ENCODE results near the gene KLHL30.
A peak's percentile ranks its signal among the peaks of the same experiment; 100 is the strongest.

Gene KLHL30

DNA sequence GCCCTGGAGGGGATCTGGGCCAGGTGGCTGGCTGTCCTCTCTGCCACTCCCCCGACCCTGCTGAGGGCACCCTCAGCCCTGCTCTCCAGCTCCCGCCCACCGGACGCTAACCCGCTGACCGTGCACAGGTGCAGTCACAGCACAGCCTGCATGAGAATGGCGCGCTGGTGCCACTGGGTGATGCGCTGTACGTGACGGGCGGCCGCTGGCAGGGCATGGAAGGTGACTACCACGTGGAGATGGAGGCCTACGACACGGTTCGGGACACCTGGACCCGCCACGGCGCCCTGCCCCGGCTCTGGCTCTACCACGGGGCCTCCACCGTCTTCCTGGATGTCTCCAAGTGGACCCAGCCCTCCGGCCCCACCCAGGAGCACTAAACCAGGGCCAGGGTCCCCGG is 12.2 kb downstream of the KLHL30 start:
- no peaks in the 10 kb centered on the region for H3K36me3 Mint-ChIP-seq
- H3K4me3 Mint-ChIP-seq: no peak overlapping the region
- peaks cover 2% of the 10 kb centered on the region for H3K9me3 Mint-ChIP-seq
- H3K27me3 Mint-ChIP-seq: peaks cover 9% of the 10 kb centered on the region
- CTCF ChIA-PET: no interaction called here
- no peak for DNase-seq
- H3K27ac Mint-ChIP-seq: no peak overlapping the region
- H3K4me1 Mint-ChIP-seq: no peaks in the 10 kb centered on the region

DNA sequence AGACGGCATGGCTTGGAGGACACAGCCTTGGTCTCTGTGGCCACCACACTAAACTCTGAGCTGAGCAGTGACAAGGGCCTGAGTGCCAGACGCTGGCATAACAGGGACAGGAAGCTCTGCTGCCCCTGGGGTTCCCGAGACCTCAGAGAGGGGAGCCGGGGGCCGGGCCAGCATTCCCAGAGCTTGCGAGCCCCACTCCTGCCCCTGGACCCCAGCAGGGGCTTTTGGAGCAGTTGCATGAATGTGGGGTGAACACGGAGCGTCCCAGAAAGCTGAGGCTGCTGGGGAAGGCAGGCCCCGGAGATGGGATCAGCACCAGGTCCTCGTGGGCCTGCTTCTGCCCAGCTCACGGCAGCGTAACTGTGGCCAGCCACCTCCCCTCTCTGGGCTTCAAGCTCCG is 12.7 kb downstream of the KLHL30 start:
- H3K36me3 Mint-ChIP-seq: no peaks in the 10 kb centered on the region
- H3K4me1 Mint-ChIP-seq: no peaks in the 10 kb centered on the region
- H3K9me3 Mint-ChIP-seq: peaks cover 2% of the 10 kb centered on the region
- CTCF ChIA-PET: no interaction called here
- no peak overlapping the region for H3K4me3 Mint-ChIP-seq
- H3K27ac Mint-ChIP-seq: no peak overlapping the region
- H3K27me3 Mint-ChIP-seq: peaks cover 13% of the 10 kb centered on the region
- no peak for DNase-seq

- CTCF ChIA-PET: no interaction called here
- DNase-seq: no peak
- H3K4me1 Mint-ChIP-seq: no peaks in the 10 kb centered on the region
- no peak overlapping the region for H3K27ac Mint-ChIP-seq
- peaks cover 16% of the 10 kb centered on the region for H3K27me3 Mint-ChIP-seq
- H3K4me3 Mint-ChIP-seq: no peak overlapping the region
- peaks cover 2% of the 10 kb centered on the region for H3K9me3 Mint-ChIP-seq
- no peaks in the 10 kb centered on the region for H3K36me3 Mint-ChIP-seq
Observed at GRCh38 chr2:238151628-238152235, 13.3 kb downstream of the KLHL30 start.

- Mint-ChIP-seq H3K4me3 (no peak overlapping the region), H3K27me3 (peaks cover 28% of the 10 kb centered on the region), H3K27ac (no peak overlapping the region), H3K9me3 (peaks cover 2% of the 10 kb centered on the region), H3K36me3 (no peaks in the 10 kb centered on the region), H3K4me1 (no peaks in the 10 kb centered on the region)
- no peak for DNase-seq
- CTCF ChIA-PET: interaction anchor here (1.2 kb wide), 1 partner anchor 184 kb away, joined by 3 read pairs; no protein-coding TSS in a partner anchor
Observed at GRCh38 chr2:238152771-238153688, 14.6 kb downstream of the KLHL30 start.

GRCh38 chr2:238154570-238154969 is 16.1 kb downstream of the KLHL30 start:
- H3K27ac Mint-ChIP-seq: no peak overlapping the region
- peaks cover 4% of the 10 kb centered on the region for H3K4me1 Mint-ChIP-seq
- CTCF ChIA-PET: no interaction called here
- no peaks in the 10 kb centered on the region for H3K36me3 Mint-ChIP-seq
- H3K4me3 Mint-ChIP-seq: no peak overlapping the region
- peaks cover 2% of the 10 kb centered on the region for H3K9me3 Mint-ChIP-seq
- no peak for DNase-seq
- peaks cover 39% of the 10 kb centered on the region for H3K27me3 Mint-ChIP-seq

DNA sequence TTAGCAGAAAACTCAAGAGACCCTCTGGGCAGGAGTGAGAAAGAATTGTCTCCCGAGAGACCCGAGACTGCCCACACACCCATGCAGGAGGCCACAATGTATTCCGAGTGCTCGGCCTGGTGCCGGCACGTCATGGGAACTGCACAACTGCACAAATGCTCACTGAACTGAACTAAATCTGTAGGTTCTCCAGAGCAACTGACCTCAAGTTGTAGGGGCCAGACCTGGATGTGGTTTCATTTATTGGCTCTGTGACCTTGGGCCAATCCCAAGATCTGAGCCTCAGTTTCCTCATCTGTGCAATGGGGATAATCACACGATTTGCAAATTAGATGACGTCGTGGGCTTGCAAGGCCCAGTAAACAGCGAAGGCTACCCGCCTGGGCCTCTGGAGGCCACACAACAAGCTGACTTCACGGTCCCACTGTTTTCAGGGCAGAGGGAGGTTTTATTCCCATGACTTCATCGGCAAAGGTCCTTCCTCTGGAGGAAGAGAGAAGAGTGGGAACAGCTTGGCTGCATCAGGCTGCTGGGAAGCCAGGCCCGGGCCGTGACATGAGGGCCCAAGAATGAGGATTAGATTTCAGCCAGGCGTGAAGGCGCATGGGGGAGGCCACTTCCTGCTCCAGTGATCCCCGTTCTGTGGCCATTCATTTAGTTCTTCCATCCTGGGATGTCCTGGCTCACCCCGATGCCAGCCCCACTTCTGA is 16.7 kb downstream of the KLHL30 start:
- peaks cover 46% of the 10 kb centered on the region for H3K27me3 Mint-ChIP-seq
- CTCF ChIA-PET: no interaction called here
- H3K27ac Mint-ChIP-seq: no peak overlapping the region
- peaks cover 2% of the 10 kb centered on the region for H3K9me3 Mint-ChIP-seq
- peaks cover 6% of the 10 kb centered on the region for H3K4me1 Mint-ChIP-seq
- no peaks in the 10 kb centered on the region for H3K36me3 Mint-ChIP-seq
- no peak overlapping the region for H3K4me3 Mint-ChIP-seq
- no peak for DNase-seq

DNA sequence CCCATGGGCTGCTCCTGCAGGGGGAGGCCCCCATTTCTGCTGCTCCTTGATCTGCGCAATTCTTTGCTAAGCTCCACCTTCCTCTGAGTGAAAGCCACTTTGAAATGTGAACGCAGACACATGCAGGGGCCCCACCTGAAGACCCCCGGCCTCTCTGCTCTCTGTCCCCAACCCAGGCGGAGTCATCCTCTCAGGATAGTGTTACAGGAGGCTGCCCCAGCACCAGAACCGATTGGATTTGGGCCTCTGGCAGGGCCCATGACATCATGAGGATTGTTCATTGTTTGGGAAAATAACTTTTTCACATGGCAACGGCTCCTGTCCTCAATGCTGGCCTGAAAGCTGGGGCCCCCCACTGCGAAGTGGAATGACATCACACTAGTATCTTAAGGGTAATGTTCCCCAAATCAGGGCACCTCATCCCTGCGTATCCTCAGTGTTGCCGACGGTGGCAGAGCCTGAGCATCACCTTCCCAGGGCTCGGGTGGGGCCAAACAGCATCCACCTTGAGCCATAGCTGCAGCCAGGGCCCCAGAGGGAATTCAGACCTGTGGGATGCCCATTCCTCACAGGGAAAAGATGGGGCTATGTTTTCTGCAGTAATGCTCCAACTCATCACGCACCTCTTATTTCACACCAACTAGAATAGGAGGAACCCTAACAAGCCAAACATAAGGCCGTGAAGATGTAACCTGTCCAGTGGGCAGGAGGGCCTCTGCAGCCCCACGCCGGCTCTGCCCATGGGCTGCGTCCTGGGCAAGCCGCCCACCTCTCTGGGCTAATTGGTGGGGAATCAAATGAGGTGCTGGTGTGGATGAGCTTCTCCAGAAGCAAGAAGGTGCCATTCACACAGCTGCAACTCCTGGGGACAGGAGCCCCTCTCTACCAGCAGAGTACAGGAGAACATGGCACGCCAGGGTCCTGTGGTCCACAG is 17.6 kb downstream of the KLHL30 start:
- H3K27me3 Mint-ChIP-seq: peaks cover 54% of the 10 kb centered on the region
- CTCF ChIA-PET: no interaction called here
- no peak overlapping the region for H3K4me3 Mint-ChIP-seq
- no peaks in the 10 kb centered on the region for H3K36me3 Mint-ChIP-seq
- peaks cover 2% of the 10 kb centered on the region for H3K9me3 Mint-ChIP-seq
- H3K4me1 Mint-ChIP-seq: peaks cover 6% of the 10 kb centered on the region
- H3K27ac Mint-ChIP-seq: no peak overlapping the region
- DNase-seq: no peak

DNA sequence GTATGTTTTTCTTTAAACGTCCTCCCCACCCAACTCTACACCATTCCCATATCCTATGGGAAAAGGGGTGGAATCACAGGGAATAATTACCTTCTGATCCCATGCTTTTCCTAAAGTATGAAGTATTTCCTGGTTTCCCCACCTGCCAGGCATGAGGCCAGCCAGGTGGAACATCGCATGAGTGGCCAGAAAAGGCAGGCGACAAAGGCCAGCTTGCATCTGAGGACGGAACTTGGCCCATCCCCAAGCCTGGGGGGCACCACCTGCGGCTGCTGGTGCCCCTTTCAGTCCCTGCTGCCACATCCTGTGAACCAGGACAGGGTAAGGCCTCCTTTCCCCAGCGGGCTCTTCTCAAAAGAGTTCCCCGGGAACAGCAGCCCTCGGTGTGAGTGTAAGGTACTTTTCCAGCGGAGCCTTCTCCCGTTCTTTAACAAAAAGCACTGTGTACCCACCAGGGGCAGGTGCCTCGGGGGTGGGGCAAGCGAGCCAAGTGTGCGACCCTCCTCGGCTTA is 19.1 kb downstream of the KLHL30 start:
- Mint-ChIP-seq H3K4me3 (no peak overlapping the region), H3K4me1 (peaks cover 6% of the 10 kb centered on the region), H3K27me3 (peaks cover 69% of the 10 kb centered on the region), H3K27ac (no peak overlapping the region), H3K9me3 (peaks cover 2% of the 10 kb centered on the region), H3K36me3 (no peaks in the 10 kb centered on the region)
- CTCF ChIA-PET: no interaction called here
- DNase-seq: no peak

DNA sequence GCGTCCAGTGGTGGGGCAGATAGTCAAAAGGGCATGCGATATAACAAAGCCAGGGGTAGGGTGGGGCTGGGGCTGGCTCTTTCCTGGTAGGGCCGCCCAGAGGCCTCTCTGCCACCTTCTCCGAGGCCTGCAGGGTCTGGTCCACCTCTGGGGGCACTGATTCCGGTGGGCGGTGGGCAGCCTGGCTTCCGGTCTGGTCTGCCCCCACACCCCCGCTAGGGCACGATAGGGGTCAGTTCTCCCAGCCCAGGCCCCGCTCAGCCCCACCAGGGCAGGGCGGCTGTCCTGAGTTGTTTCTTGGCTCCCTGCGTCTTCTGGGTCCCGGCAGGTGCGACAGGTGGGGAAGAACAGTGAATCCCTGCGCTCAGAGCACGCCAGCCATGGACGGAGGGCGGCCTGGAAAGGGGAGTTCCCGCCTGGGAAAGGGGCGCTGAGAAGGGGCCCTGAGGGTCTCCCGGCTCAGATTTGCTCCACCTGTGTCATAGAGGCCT is 19.6 kb downstream of the KLHL30 start:
- H3K9me3 Mint-ChIP-seq: peaks cover 2% of the 10 kb centered on the region
- no peak for DNase-seq
- peaks cover 6% of the 10 kb centered on the region for H3K4me1 Mint-ChIP-seq
- peaks cover 74% of the 10 kb centered on the region for H3K27me3 Mint-ChIP-seq
- no peak overlapping the region for H3K27ac Mint-ChIP-seq
- peak overlapping the region; percentile 12 for H3K4me3 Mint-ChIP-seq
- no peaks in the 10 kb centered on the region for H3K36me3 Mint-ChIP-seq
- CTCF ChIA-PET: no interaction called here

DNA sequence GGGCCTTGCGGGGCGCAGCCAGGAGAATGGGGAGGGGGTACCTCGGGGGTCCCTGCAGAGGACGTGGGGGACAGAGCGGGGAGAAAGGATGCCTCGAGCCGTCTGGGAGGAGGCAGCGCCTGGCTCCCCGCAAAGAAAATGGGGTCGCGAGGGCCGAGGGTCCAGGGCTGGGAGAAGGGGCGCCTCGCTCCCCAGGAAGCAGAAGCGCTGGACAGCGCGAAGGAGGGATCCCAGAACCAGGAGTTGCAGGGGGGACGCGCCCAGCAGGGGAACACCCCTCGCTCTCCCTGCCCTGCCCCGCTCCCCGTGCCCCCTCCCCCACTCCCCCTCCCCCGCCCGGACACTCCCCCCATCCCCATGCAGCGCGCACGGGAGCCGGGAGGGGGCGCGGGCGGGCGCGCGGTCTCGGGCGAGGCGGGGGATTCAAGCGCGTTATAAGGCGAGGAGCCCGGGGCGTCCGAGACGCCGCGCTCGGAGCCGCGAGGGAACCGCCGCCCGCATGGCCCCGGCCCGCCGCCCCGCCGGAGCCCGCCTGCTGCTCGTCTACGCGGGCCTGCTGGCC is 20.1 kb downstream of the KLHL30 start, which contains the start of gene ERFE:
TSS of gene ERFE (plus strand) at position 462 of the 562 bp plus-strand sequence. CDS start at position 500, 38 bp downstream.
- H3K36me3 Mint-ChIP-seq: no peaks in the 10 kb centered on the region
- CTCF ChIA-PET: interaction anchor here (0.7 to 3.3 kb wide), 3 partner anchors 50 to 105 kb away, joined by 3 to 21 read pairs (median 3); no protein-coding TSS in a partner anchor
- H3K27me3 Mint-ChIP-seq: peaks cover 80% of the 10 kb centered on the region
- DNase-seq: peak; percentile 63
- H3K9me3 Mint-ChIP-seq: peaks cover 2% of the 10 kb centered on the region
- peak within 1 kb of the TSS; percentile 65 for H3K4me3 Mint-ChIP-seq
- no peak within 1 kb of the TSS for H3K27ac Mint-ChIP-seq
- H3K4me1 Mint-ChIP-seq: peaks cover 6% of the 10 kb centered on the region

GRCh38 chr2:238159071-238159539 is 20.6 kb downstream of the KLHL30 start:
- H3K9me3 Mint-ChIP-seq: peaks cover under 1% of the 10 kb centered on the region
- H3K36me3 Mint-ChIP-seq: no peaks in the 10 kb centered on the region
- H3K27ac Mint-ChIP-seq: no peak overlapping the region
- CTCF ChIA-PET: interaction anchor here (0.7 to 3.3 kb wide), 3 partner anchors 50 to 104 kb away, joined by 3 to 21 read pairs (median 3); no protein-coding TSS in a partner anchor
- H3K27me3 Mint-ChIP-seq: peaks cover 81% of the 10 kb centered on the region
- peak; percentile 36 for DNase-seq
- peak overlapping the region; percentile 65 for H3K4me3 Mint-ChIP-seq
- peaks cover 6% of the 10 kb centered on the region for H3K4me1 Mint-ChIP-seq

GRCh38 chr2:238159661-238160205 is 21.3 kb downstream of the KLHL30 start:
- Mint-ChIP-seq H3K4me3 (peak overlapping the region; percentile 65), H3K36me3 (no peaks in the 10 kb centered on the region), H3K27ac (no peak overlapping the region)

More at GRCh38 chr2:238159661-238160205, 21.3 kb downstream of the KLHL30 start:
- Mint-ChIP-seq H3K4me1 (peaks cover 6% of the 10 kb centered on the region), H3K9me3 (no peaks in the 10 kb centered on the region), H3K27me3 (peaks cover 82% of the 10 kb centered on the region)
- CTCF ChIA-PET: interaction anchor here (1.4 to 3.3 kb wide), 2 partner anchors 101 to 104 kb away, joined by 3 to 21 read pairs; no protein-coding TSS in a partner anchor
- DNase-seq: no peak

All from activated naive CD4-positive, alpha-beta T cell treated with anti-CD3 and anti-CD28 coated beads, Interleukin-2, amount 10 ng/mL, durations not matched to agents 7 days and 5 days (primary cell).